HCT116 (cell line): ENCODE data around the gene CPXCR1. TPM values are rescaled to one million over a fixed set of nuclear protein-coding genes. Genes with fewer than 3 reads are reported as not detected.

Source experiments
- EZH2 ChIP-seq: fragments of 200-600 bp; sonication (generic); IDR thresholded peaks from 2 replicates; pipeline ENCODE4 v1.6.1; 2017; ENCODE audit warnings: antibody characterized with exemption, mixed run types
- POLR2A ChIP-seq: IDR thresholded peaks from 2 replicates; pipeline ENCODE4 v1.7.0; 2011; ENCODE audit warnings: borderline replicate concordance; ENCODE audit not compliant: insufficient read depth, insufficient read length; ENCODE audit errors: extremely low read depth
- SIN3A ChIP-seq: IDR thresholded peaks from 2 replicates; pipeline ENCODE4 v1.6.1; 2012; ENCODE audit warnings: low read depth
- total RNA-seq: library from RNA; stranded (reverse); gene quantifications from one replicate; pipeline ENCODE4 v1.2.1, GENCODE V29; 2021; ENCODE audit not compliant: unreplicated experiment
- TF ChIP-seq, protein P1 (sequence below): IDR thresholded peaks from 2 replicates; pipeline ENCODE4 v1.6.1; 2012; ENCODE audit warnings: low read depth

CPXCR1 gene
- total RNA-seq, 1 experiment from 2014 or later: not detected

DNA sequence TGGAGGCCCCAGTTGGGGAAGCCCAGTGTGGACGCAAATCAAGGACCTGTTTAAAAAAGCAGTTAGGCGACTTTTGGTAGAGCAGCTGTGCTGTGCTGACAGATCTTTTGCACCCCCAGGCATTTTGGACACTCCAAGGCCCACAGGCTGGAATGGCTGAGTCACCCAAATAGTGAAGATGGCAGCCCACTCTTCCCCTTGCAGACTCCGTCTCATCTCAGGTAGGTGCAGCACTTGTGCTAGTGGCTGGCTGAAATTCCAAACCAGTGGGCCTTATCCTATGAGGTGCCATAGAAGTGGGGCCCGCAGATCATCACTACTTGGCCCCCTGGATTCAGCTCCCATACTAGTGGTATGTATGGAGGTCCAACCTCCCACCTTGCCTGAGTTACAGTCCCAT is 42.8 kb downstream of the CPXCR1 start (continued):
- TF ChIP-seq, protein P1, sequence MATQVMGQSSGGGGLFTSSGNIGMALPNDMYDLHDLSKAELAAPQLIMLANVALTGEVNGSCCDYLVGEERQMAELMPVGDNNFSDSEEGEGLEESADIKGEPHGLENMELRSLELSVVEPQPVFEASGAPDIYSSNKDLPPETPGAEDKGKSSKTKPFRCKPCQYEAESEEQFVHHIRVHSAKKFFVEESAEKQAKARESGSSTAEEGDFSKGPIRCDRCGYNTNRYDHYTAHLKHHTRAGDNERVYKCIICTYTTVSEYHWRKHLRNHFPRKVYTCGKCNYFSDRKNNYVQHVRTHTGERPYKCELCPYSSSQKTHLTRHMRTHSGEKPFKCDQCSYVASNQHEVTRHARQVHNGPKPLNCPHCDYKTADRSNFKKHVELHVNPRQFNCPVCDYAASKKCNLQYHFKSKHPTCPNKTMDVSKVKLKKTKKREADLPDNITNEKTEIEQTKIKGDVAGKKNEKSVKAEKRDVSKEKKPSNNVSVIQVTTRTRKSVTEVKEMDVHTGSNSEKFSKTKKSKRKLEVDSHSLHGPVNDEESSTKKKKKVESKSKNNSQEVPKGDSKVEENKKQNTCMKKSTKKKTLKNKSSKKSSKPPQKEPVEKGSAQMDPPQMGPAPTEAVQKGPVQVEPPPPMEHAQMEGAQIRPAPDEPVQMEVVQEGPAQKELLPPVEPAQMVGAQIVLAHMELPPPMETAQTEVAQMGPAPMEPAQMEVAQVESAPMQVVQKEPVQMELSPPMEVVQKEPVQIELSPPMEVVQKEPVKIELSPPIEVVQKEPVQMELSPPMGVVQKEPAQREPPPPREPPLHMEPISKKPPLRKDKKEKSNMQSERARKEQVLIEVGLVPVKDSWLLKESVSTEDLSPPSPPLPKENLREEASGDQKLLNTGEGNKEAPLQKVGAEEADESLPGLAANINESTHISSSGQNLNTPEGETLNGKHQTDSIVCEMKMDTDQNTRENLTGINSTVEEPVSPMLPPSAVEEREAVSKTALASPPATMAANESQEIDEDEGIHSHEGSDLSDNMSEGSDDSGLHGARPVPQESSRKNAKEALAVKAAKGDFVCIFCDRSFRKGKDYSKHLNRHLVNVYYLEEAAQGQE: no peak
- no peak for TF ChIP-seq POLR2A
- TF ChIP-seq EZH2: no peak
- no peak for TF ChIP-seq SIN3A
